Osteocyte (in vitro differentiated cells): Measurements from ENCODE around the gene NCOA7. TPM values are rescaled to one million over a fixed set of nuclear protein-coding genes. Genes with fewer than 3 reads are reported as not detected.

ENCODE experiments used
- DNase-seq: peaks from one replicate; pipeline ENCODE4 v3.0.0; 2021; ENCODE audit warnings: mixed read lengths; ENCODE audit not compliant: unreplicated experiment; ENCODE audit errors: extremely low spot score
- H3K27ac Mint-ChIP-seq: one replicate; pipeline ENCODE4 v1.8.0; 2021; ENCODE audit warnings: mild to moderate bottlenecking, mixed read lengths; ENCODE audit not compliant: unreplicated experiment
- H3K27me3 Mint-ChIP-seq: one replicate; pipeline ENCODE4 v1.8.0; 2021; ENCODE audit warnings: mixed read lengths; ENCODE audit not compliant: unreplicated experiment
- H3K36me3 Mint-ChIP-seq: one replicate; pipeline ENCODE4 v1.8.0; 2021; ENCODE audit warnings: mixed read lengths; ENCODE audit not compliant: unreplicated experiment
- H3K4me1 Mint-ChIP-seq: one replicate; pipeline ENCODE4 v1.8.0; 2021; ENCODE audit warnings: mixed read lengths; ENCODE audit not compliant: unreplicated experiment
- H3K4me3 Mint-ChIP-seq: one replicate; pipeline ENCODE4 v1.8.0; 2021; ENCODE audit warnings: mild to moderate bottlenecking, moderate library complexity, mixed read lengths; ENCODE audit not compliant: unreplicated experiment
- H3K9me3 Mint-ChIP-seq: one replicate; pipeline ENCODE4 v1.8.0; 2021; ENCODE audit warnings: mixed read lengths; ENCODE audit not compliant: unreplicated experiment
- total RNA-seq: library from RNA; stranded (reverse); gene quantifications from 2 replicates; pipeline ENCODE4 v1.2.1, GENCODE V29; 2021
- TF ChIP-seq, protein P1 (sequence below): fragments of 200-600 bp; sonication (generic); IDR thresholded peaks from 2 replicates; pipeline ENCODE4 v1.5.0; 2021; ENCODE audit warnings: antibody characterized with exemption, mild to moderate bottlenecking, moderate library complexity

The NCOA7 gene
- total RNA-seq, 1 donor from 2014 or later, result 65.7 TPM

DNA sequence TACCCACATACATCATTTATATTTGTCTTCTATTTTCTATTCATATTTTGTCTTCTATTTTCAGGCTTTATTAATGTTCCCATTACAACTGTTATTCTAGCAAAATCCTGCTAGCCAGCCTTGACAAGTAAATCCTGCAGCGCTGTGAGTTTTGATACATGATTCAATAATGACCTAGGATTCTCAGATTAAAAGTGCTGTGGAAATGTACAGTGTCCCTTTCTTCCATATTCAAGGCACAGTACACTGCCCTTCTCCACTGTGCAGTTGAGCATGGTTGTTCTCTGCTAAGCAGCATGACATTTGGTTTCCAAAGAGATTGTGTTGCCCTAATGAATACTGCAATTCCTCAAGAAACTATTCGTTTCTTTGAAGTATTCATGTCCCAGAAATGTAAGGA lies 47.2 kb upstream of the NCOA7 start:
- no peak overlapping the region for H3K27ac Mint-ChIP-seq
- no peak for DNase-seq

DNA sequence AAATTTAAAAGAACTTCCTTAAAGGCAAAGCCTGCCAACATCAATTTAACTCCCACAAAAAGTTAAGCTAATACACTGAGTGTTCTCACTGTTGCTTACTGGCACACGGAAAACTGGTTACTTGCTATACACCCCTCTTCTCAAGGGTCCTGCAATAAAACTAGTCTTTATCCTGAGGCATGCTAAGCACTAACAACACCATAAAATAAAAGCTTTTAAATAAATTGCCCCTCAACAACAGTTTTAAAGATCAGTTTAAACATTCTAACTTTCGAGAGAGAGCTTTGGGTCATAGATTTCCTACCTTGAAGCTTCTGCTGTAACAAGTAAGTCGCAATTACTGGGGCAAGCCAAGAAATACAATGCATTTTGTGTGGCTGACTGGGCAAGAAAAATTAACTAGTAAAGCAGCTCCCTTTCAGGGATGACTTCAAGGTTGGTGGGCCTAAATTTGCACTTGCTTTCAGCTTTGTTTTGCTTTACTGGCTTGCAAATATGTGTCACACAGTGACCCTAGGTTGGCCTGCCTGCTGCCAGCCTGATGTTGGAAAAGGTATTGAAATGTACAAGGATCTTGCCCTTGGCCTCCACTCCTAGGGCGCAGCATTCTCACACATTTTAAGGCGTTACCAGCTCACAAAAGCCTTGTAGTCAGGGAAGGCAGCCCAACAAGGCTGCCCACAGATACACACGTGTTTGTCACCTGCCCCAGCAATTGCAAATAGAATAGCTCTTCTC lies 45.3 kb upstream of the NCOA7 start:
- TF ChIP-seq, protein P1, sequence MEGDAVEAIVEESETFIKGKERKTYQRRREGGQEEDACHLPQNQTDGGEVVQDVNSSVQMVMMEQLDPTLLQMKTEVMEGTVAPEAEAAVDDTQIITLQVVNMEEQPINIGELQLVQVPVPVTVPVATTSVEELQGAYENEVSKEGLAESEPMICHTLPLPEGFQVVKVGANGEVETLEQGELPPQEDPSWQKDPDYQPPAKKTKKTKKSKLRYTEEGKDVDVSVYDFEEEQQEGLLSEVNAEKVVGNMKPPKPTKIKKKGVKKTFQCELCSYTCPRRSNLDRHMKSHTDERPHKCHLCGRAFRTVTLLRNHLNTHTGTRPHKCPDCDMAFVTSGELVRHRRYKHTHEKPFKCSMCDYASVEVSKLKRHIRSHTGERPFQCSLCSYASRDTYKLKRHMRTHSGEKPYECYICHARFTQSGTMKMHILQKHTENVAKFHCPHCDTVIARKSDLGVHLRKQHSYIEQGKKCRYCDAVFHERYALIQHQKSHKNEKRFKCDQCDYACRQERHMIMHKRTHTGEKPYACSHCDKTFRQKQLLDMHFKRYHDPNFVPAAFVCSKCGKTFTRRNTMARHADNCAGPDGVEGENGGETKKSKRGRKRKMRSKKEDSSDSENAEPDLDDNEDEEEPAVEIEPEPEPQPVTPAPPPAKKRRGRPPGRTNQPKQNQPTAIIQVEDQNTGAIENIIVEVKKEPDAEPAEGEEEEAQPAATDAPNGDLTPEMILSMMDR, result no peak
- Mint-ChIP-seq H3K9me3 (no peaks in the 10 kb centered on the region), H3K27ac (peak overlapping the region; percentile 98), H3K4me1 (peaks cover 47% of the 10 kb centered on the region), H3K36me3 (no peaks in the 10 kb centered on the region), H3K27me3 (no peaks in the 10 kb centered on the region), H3K4me3 (peak overlapping the region; percentile 75)
- no peak for DNase-seq

More for the DNA sequence above, 47.2 kb upstream of the NCOA7 start:
- Mint-ChIP-seq H3K4me1 (peaks cover 46% of the 10 kb centered on the region), H3K9me3 (no peaks in the 10 kb centered on the region), H3K27me3 (no peaks in the 10 kb centered on the region), H3K4me3 (no peak overlapping the region), H3K36me3 (no peaks in the 10 kb centered on the region)
- TF ChIP-seq, protein P1, result no peak

DNA sequence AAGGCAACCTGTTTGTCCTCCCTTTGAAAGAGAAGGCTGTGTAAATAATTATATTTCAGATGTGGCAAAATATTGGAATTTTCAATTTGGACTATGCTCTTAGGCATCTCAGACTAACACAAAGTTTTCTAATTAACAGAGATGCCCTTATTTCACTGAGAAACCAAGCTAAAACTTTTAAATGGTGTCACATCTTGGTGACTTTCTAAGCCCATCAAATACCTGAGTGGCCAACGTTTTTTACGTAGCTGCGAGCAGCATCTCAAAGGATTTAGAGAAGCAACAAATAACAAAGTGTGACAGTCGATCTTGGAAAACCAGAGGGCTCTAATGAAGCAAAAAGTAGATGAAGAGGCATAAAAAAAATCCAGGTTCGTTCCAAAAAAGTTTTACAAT lies 44.7 kb upstream of the NCOA7 start:
- Mint-ChIP-seq H3K4me1 (peaks cover 51% of the 10 kb centered on the region), H3K27ac (peak overlapping the region; percentile 98), H3K4me3 (peak overlapping the region; percentile 75), H3K27me3 (no peaks in the 10 kb centered on the region), H3K36me3 (no peaks in the 10 kb centered on the region), H3K9me3 (no peaks in the 10 kb centered on the region)
- TF ChIP-seq, protein P1, result no peak
- no peak for DNase-seq

DNA sequence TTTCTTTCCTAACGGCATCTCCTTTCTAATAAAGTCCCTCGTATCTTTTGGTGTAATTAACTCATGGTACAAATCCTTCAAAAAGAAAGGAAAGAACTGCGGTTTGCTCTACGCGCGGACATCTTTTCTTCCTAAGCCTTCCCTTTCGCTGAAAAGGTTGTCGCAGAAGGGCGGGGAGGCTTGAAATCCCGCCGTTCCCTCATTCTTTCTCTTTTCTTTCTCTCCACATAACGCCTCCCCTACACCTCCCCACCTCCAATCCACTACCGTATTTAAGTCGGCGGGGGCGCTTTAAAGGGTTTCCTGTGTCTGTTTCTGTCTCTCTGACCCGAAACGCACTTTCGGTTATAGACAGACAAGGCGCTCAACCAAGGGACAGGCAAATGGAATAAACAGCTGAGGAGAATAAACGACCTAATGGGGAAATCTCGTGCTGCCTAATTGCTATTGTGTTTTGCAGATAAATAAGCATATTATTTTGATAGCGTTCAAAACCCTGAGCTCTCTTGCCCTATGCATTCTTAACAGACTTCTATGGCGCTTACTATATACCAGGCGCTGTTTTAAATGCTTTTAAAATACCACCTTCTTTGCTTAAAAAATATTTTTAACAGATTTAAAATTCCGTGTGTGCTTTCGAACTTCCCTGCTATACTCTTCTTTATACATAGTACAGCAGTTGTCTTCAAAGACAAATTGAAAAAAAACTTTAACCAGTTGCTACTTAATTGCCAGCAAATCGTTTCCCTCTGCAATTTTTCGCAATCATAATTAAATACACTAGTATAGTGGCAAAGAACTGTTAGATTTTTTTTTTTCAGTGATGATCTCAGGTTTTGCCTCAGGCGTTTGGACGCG lies 43.8 kb upstream of the NCOA7 start:
- no peaks in the 10 kb centered on the region for H3K9me3 Mint-ChIP-seq
- H3K4me1 Mint-ChIP-seq, result peaks cover 59% of the 10 kb centered on the region
- TF ChIP-seq, protein P1, result peak; percentile 17
- DNase-seq, result no peak
- peaks cover 3% of the 10 kb centered on the region for H3K36me3 Mint-ChIP-seq
- peak overlapping the region; percentile 98 for H3K27ac Mint-ChIP-seq
- H3K27me3 Mint-ChIP-seq, result no peaks in the 10 kb centered on the region
- H3K4me3 Mint-ChIP-seq, result peak overlapping the region; percentile 75
